Liver (tissue), 9 donors: ENCODE results near the gene EXTL1. TPM values are rescaled to one million over a fixed set of nuclear protein-coding genes. Genes with fewer than 3 reads are reported as not detected.

Experiments used
- DNase-seq: peaks from one replicate; pipeline ENCODE4 v3.0.0-alpha.2; 2017; ENCODE audit warnings: low spot score
- H3K27ac ChIP-seq, 2 donors: one replicate each; pipeline ENCODE4 v1.7.0; 2013; ENCODE audit warnings: inconsistent platforms in 2 of 2, low read length in 2 of 2, control low read depth in 1 of 2, low read depth in 1 of 2, mild to moderate bottlenecking in 1 of 2
- H3K27me3 ChIP-seq, 4 donors: one replicate each; pipeline versions ENCODE4 v1.6.1 to v1.7.0; 2013; ENCODE audit warnings: low read length in 3 of 4, inconsistent platforms in 1 of 4, mild to moderate bottlenecking in 1 of 4, moderate library complexity in 1 of 4; ENCODE audit not compliant: control insufficient read depth in 4 of 4, insufficient read depth in 4 of 4
- H3K36me3 ChIP-seq, 4 donors: one replicate each; pipeline versions ENCODE4 v1.6.1 to v1.7.0; 2013; ENCODE audit warnings: low read length in 3 of 4, mild to moderate bottlenecking in 3 of 4, low read depth in 1 of 4, moderate library complexity in 1 of 4; ENCODE audit not compliant: control insufficient read depth in 4 of 4, insufficient read depth in 3 of 4
- H3K4me1 ChIP-seq, 4 donors: one replicate each; pipeline versions ENCODE4 v1.6.1 to v1.7.0; 2013; ENCODE audit warnings: low read length in 3 of 4, mild to moderate bottlenecking in 3 of 4, moderate library complexity in 1 of 4; ENCODE audit not compliant: control insufficient read depth in 4 of 4, insufficient read depth in 4 of 4
- H3K4me3 ChIP-seq, 3 donors: one replicate each; pipeline versions ENCODE4 v1.6.1 to v1.7.0; 2013; ENCODE audit warnings: low read length in 3 of 3, control low read depth in 1 of 3, low read depth in 1 of 3, mild to moderate bottlenecking in 1 of 3
- H3K9ac ChIP-seq, 2 donors: one replicate each; pipeline ENCODE4 v1.7.0; 2013; ENCODE audit warnings: low read length in 2 of 2, mild to moderate bottlenecking in 2 of 2, moderate library complexity in 2 of 2, control low read depth in 1 of 2, low read depth in 1 of 2
- H3K9me3 ChIP-seq, 4 donors: one replicate each; pipeline versions ENCODE4 v1.6.1 to v1.7.0; 2013; ENCODE audit warnings: low read length in 3 of 4; ENCODE audit not compliant: control insufficient read depth in 4 of 4
- CTCF ChIP-seq: fragments of 150-350 bp; IDR thresholded peaks from 2 replicates; pipeline ENCODE4 v1.5.1; 2017; ENCODE audit warnings: improper control_type of control experiment, low read depth, low read length; ENCODE audit not compliant: missing input control
- EGR1 ChIP-seq, 2 donors: IDR thresholded peaks; 2 replicates each; pipeline ENCODE4 v1.6.1; 2016 to 2018; ENCODE audit warnings: antibody characterized with exemption in 2 of 2, low read depth in 2 of 2
- FOXA1 ChIP-seq: IDR thresholded peaks from 2 replicates; pipeline ENCODE4 v1.6.1; 2016; ENCODE audit warnings: antibody characterized with exemption
- FOXA2 ChIP-seq: IDR thresholded peaks from 2 replicates; pipeline ENCODE4 v1.6.1; 2016; ENCODE audit warnings: antibody characterized with exemption
- GABPA ChIP-seq, 2 donors: IDR thresholded peaks in 1 of 2; conservative IDR thresholded peaks in 1 of 2; 2 replicates each; pipeline ENCODE4 v1.6.1; 2016; ENCODE audit warnings: antibody characterized with exemption in 2 of 2, mild to moderate bottlenecking in 1 of 2, moderate library complexity in 1 of 2
- HNF4A ChIP-seq, 2 donors: conservative IDR thresholded peaks; 2 replicates each; pipeline ENCODE4 v1.6.1; 2016; ENCODE audit warnings: antibody characterized with exemption in 2 of 2, mild to moderate bottlenecking in 2 of 2
- HNF4G ChIP-seq: IDR thresholded peaks from 2 replicates; pipeline ENCODE4 v1.6.1; 2016; ENCODE audit warnings: antibody characterized with exemption
- JUND ChIP-seq, 2 donors: IDR thresholded peaks; 2 replicates each; pipeline ENCODE4 v1.6.1; 2016; ENCODE audit warnings: antibody characterized with exemption in 2 of 2
- NR2F2 ChIP-seq: IDR thresholded peaks from 2 replicates; pipeline ENCODE4 v1.6.1; 2016; ENCODE audit warnings: antibody characterized with exemption
- RAD21 ChIP-seq, 2 donors: IDR thresholded peaks; 2 replicates each; pipeline ENCODE4 v1.6.1; 2016; ENCODE audit warnings: antibody characterized with exemption in 2 of 2, mild to moderate bottlenecking in 2 of 2
- REST ChIP-seq: IDR thresholded peaks from 2 replicates; pipeline ENCODE4 v1.6.1; 2016; ENCODE audit warnings: antibody characterized with exemption, mild to moderate bottlenecking
- RXRA ChIP-seq, 2 donors: IDR thresholded peaks; 2 replicates each; pipeline ENCODE4 v1.6.1; 2017 to 2018; ENCODE audit warnings: antibody characterized with exemption in 2 of 2, mild to moderate bottlenecking in 1 of 2
- SP1 ChIP-seq: IDR thresholded peaks from 2 replicates; pipeline ENCODE4 v1.6.1; 2018; ENCODE audit warnings: antibody characterized with exemption, mild to moderate bottlenecking
- TAF1 ChIP-seq: conservative IDR thresholded peaks from 2 replicates; pipeline ENCODE4 v1.6.1; 2016; ENCODE audit warnings: antibody characterized with exemption, mild to moderate bottlenecking
- YY1 ChIP-seq: IDR thresholded peaks from 2 replicates; pipeline ENCODE4 v1.6.1; 2016; ENCODE audit warnings: antibody characterized with exemption, mild to moderate bottlenecking
- WGBS: extraction: QIAGEN DNeasy Blood & Tissue Kit; methylation state at CpG from one replicate; pipeline ENCODE4 v1.1.7; 2013; 5-methylcytosine and 5-hydroxymethylcytosine counted together
- polyA plus RNA-seq, 2 donors: library from polyadenylated mRNA; stranded (reverse) in 1 of 2; unstranded in 1 of 2; fragments of 200-250 nt in 1 of 2; fragments of >200 nt in 1 of 2; fragmentation: Nextera tagmentation in 1 of 2; extraction: Ambion mirVana in 1 of 2; gene quantifications; one replicate each; pipeline versions ENCODE4 v1.2.1 to v1.2.3, GENCODE V29; 2013 to 2015
- total RNA-seq, 2 donors: library from RNA; depleted of rRNA; stranded (reverse); fragments of >200 nt; gene quantifications; one replicate each; pipeline ENCODE4 v1.2.3, GENCODE V29; 2014
- TF ChIP-seq, protein P1 (sequence below): IDR thresholded peaks from 2 replicates; pipeline ENCODE4 v1.6.1; 2016; ENCODE audit warnings: antibody characterized with exemption
- TF ChIP-seq, protein P2 (sequence below): IDR thresholded peaks from 2 replicates; pipeline ENCODE4 v1.6.1; 2016; ENCODE audit warnings: antibody characterized with exemption
- donor health status: healthy.
- donor health status: healthy.
- donor health status: healthy.
- donor health status: healthy.
- donor health status: healthy.

The EXTL1 gene
- total and polyA plus RNA-seq, 4 donors = under 0.01 TPM; not detected in 3

DNA sequence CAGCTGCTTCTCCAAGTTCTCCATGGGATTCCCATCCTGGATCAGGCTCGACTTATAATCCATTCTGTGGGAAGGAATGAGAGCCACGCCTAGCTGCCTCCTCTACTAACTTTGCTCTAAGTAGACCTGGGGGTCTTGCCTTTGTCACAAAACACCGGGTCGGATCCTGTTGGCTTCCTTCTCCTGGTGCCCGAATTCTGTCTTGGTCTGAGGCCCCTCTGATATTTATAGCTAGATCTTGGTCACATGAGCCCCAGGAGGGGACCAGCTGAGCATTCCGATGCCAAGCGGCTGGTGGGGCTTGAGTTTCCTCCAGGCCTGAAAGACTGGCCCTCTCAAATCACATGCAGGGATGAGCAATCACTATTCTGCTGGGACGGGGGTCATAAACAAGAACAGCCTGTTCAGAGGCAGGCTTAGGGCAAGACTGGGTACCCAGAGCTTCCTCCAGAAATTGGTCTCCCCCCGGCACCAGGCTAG lies 45.9 kb downstream of the EXTL1 start, which contains the start of gene TRIM63:
Gene TRIM63, minus strand, starts transcription at position 199 of the 480 bp plus-strand sequence. Its CDS starts 136 bp downstream, at position 63.
- H3K27me3 ChIP-seq = no peaks in the 10 kb centered on the region
- no peak for DNase-seq
- 70% methylated on average over 9 of the region's 9 CpGs for WGBS
- no peak within 1 kb of the TSS for H3K4me3 ChIP-seq
- H3K4me1 ChIP-seq = peaks cover 1 to 6% (median 2%) of the 10 kb centered on the region in 4 donors
- H3K9ac ChIP-seq = no peak within 1 kb of the TSS
- H3K27ac ChIP-seq = no peak within 1 kb of the TSS
- H3K9me3 ChIP-seq = no peaks in the 10 kb centered on the region
- H3K36me3 ChIP-seq = no peaks in the 10 kb centered on the region
- no peak for TF ChIP-seq REST
- TF ChIP-seq FOXA1 = no peak
- TF ChIP-seq EGR1 (IDR thresholded peaks at IDR 0.05; ENCODE audit: low read depth in 2 of 2) = no peak
- no peak for TF ChIP-seq CTCF
- TF ChIP-seq YY1 = no peak
- no peak for TF ChIP-seq GABPA (IDR thresholded peaks at IDR 0.05 in 1 of 2, conservative IDR thresholded peaks at IDR 0.05 in 1 of 2)
- TF ChIP-seq, protein P1, sequence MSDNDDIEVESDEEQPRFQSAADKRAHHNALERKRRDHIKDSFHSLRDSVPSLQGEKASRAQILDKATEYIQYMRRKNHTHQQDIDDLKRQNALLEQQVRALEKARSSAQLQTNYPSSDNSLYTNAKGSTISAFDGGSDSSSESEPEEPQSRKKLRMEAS = no peak
- TF ChIP-seq TAF1 = no peak
- TF ChIP-seq, protein P2, sequence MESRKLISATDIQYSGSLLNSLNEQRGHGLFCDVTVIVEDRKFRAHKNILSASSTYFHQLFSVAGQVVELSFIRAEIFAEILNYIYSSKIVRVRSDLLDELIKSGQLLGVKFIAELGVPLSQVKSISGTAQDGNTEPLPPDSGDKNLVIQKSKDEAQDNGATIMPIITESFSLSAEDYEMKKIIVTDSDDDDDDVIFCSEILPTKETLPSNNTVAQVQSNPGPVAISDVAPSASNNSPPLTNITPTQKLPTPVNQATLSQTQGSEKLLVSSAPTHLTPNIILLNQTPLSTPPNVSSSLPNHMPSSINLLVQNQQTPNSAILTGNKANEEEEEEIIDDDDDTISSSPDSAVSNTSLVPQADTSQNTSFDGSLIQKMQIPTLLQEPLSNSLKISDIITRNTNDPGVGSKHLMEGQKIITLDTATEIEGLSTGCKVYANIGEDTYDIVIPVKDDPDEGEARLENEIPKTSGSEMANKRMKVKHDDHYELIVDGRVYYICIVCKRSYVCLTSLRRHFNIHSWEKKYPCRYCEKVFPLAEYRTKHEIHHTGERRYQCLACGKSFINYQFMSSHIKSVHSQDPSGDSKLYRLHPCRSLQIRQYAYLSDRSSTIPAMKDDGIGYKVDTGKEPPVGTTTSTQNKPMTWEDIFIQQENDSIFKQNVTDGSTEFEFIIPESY = no peak
- no peak for TF ChIP-seq SP1
- no peak for TF ChIP-seq JUND (IDR thresholded peaks at IDR 0.05)

GRCh38 chr1:26069941-26070295 lies 48.3 kb downstream of the EXTL1 start:
- H3K4me3 ChIP-seq = no peak overlapping the region
- no peak for DNase-seq
- no peak overlapping the region for H3K9ac ChIP-seq
- H3K36me3 ChIP-seq = no peaks in the 10 kb centered on the region
- no peaks in the 10 kb centered on the region for H3K9me3 ChIP-seq
- no peak overlapping the region for H3K27ac ChIP-seq
- no peaks in the 10 kb centered on the region for H3K27me3 ChIP-seq
- H3K4me1 ChIP-seq = peaks cover 2 to 13% (median 10%) of the 10 kb centered on the region in 4 donors
- WGBS = 72% methylated on average over 1 of the region's 1 CpG
- TF ChIP-seq, protein P1 = no peak
- TF ChIP-seq HNF4A (conservative IDR thresholded peaks at IDR 0.05) (no peak), EGR1 (IDR thresholded peaks at IDR 0.05; ENCODE audit: low read depth in 2 of 2) (no peak), RXRA (IDR thresholded peaks at IDR 0.05) (no peak), SP1 (no peak), GABPA (IDR thresholded peaks at IDR 0.05 in 1 of 2, conservative IDR thresholded peaks at IDR 0.05 in 1 of 2) (no peak), CTCF (no peak), JUND (IDR thresholded peaks at IDR 0.05) (no peak), TAF1 (no peak), YY1 (no peak), FOXA1 (no peak), RAD21 (IDR thresholded peaks at IDR 0.05) (no peak), HNF4G (no peak), FOXA2 (no peak), NR2F2 (no peak), REST (no peak)
